GM19324 (cell line): ENCODE data around the gene TPM3.
"Not testable (repeated sequence)": the region's sequence is repeated elsewhere in the genome, so short reads cannot be mapped to it uniquely, and the experiment has no call there.

Experiments used
- ATAC-seq: cut with Tn5 transposase; IDR thresholded peaks from one replicate; pipeline ENCODE4 v1.9.1; 2021; ENCODE audit warnings: mild to moderate bottlenecking, moderate library complexity; ENCODE audit not compliant: unreplicated experiment, low FRiP score

Gene TPM3

GRCh38 chr1:154207262-154207661 is 15.4 kb upstream of the TPM3 start:
- ATAC-seq, result no peak

- no peak for ATAC-seq
Observed at GRCh38 chr1:154206196-154206595, 14.3 kb upstream of the TPM3 start, which contains the start of gene CFAP141. Gene CFAP141 (minus strand): TSS chr1:154206333. CDS start chr1:154206307, 26 bp downstream.

- not testable (repeated sequence) for ATAC-seq
Observed at GRCh38 chr1:154205778-154206177, 13.9 kb upstream of the TPM3 start.

- no peak for ATAC-seq
Observed at GRCh38 chr1:154199563-154199879, 7.6 kb upstream of the TPM3 start.

GRCh38 chr1:154198756-154199562 is 7.1 kb upstream of the TPM3 start:
- ATAC-seq, result no peak

GRCh38 chr1:154193821-154194220 is 1.9 kb upstream of the TPM3 start:
- no peak for ATAC-seq

GRCh38 chr1:154192476-154192875 is 576 bp upstream of the TPM3 start:
- no peak for ATAC-seq

GRCh38 chr1:154190550-154190949 is 1.4 kb downstream of the TPM3 start:
- ATAC-seq, result no peak

- no peak for ATAC-seq
Observed at GRCh38 chr1:154186852-154187501, 4.9 kb downstream of the TPM3 start.

GRCh38 chr1:154186177-154186576 is 5.7 kb downstream of the TPM3 start:
- no peak for ATAC-seq

- peak; percentile 74 for ATAC-seq
Observed at GRCh38 chr1:154183046-154183915, 8.6 kb downstream of the TPM3 start.

GRCh38 chr1:154182344-154183045 is 9.4 kb downstream of the TPM3 start:
- ATAC-seq, result peak; percentile 53

GRCh38 chr1:154181944-154182343 is 10.0 kb downstream of the TPM3 start:
- no peak for ATAC-seq

- no peak for ATAC-seq
Observed at GRCh38 chr1:154179946-154180687, 11.8 kb downstream of the TPM3 start.

- no peak for ATAC-seq
Observed at GRCh38 chr1:154178911-154179811, 12.7 kb downstream of the TPM3 start.

- ATAC-seq, result no peak
Observed at GRCh38 chr1:154178013-154178412, 13.9 kb downstream of the TPM3 start.

- no peak for ATAC-seq
Observed at GRCh38 chr1:154176337-154176736, 15.6 kb downstream of the TPM3 start.

- ATAC-seq, result peak; percentile 67
Observed at GRCh38 chr1:154174654-154175053, 17.2 kb downstream of the TPM3 start.

- ATAC-seq, result no peak
Observed at GRCh38 chr1:154171880-154172279, 20.0 kb downstream of the TPM3 start.
